IMR-90 (cell line): Measurements from ENCODE around the gene MYO10. TPM values are rescaled to one million over a fixed set of nuclear protein-coding genes. Genes with fewer than 3 reads are reported as not detected.

Source experiments
- ATAC-seq: fragments of 200-7000 bp; cut with Tn5 transposase; 2 replicates; pipeline ENCODE4 v1.9.1; 2020; ENCODE audit warnings: low read depth, mild to moderate bottlenecking, moderate library complexity
- BruUV-seq: library from RNA; stranded (reverse); fragments of 400-500 nt; replicated peaks from 2 replicates; lab custom pipeline; 2021; lab: Mats Ljungman, UMichigan
- CTCF ChIA-PET: fragments of 300-600 bp; formaldehyde crosslinking; extraction: SDS; loops from one replicate; lab custom pipeline; 2021; ENCODE audit warnings: antibody characterized with exemption; lab: Yijun Ruan, JAX
- POLR2A ChIA-PET: fragments of 300-600 bp; sonication (Branson Sonifier 250); formaldehyde crosslinking; loops from one replicate; lab custom pipeline; 2022; ENCODE audit warnings: antibody characterized with exemption; ENCODE audit not compliant: unreplicated experiment; lab: Charles Lee
- DNase-seq: peaks from one replicate; pipeline ENCODE4 v3.0.0; 2013
- H2AFZ ChIP-seq: replicated peaks from 2 replicates; pipeline ENCODE3; 2013; ENCODE audit warnings: low read length, mild to moderate bottlenecking; ENCODE audit not compliant: poor library complexity
- H2AK5ac ChIP-seq: 2 replicates; pipeline ENCODE4 v1.6.1; 2013; ENCODE audit warnings: low read depth, low read length, inconsistent platforms
- H2AK9ac ChIP-seq: replicated peaks from 2 replicates; pipeline ENCODE3; 2013; ENCODE audit warnings: mild to moderate bottlenecking, low read depth, low read length, moderate library complexity; ENCODE audit not compliant: poor library complexity
- H2BK120ac ChIP-seq: 2 replicates; pipeline ENCODE4 v1.6.1; 2013; ENCODE audit warnings: low read depth, low read length, inconsistent platforms
- H2BK15ac ChIP-seq: 3 replicates; pipeline ENCODE4 v1.6.1; 2013; ENCODE audit warnings: low read depth, low read length, inconsistent platforms
- H2BK20ac ChIP-seq: 2 replicates; pipeline ENCODE4 v1.6.1; 2013; ENCODE audit warnings: low read depth, mild to moderate bottlenecking, inconsistent platforms, low read length, moderate library complexity
- H2BK5ac ChIP-seq: 2 replicates; pipeline ENCODE4 v1.6.1; 2013; ENCODE audit warnings: mild to moderate bottlenecking, low read depth, low read length, inconsistent platforms; ENCODE audit not compliant: poor library complexity, severe bottlenecking
- H3K14ac ChIP-seq: replicated peaks from 2 replicates; pipeline ENCODE4 v1.6.1; 2013; ENCODE audit warnings: low read depth, low read length, inconsistent platforms
- H3K18ac ChIP-seq: 2 replicates; pipeline ENCODE4 v1.6.1; 2013; ENCODE audit warnings: low read depth, low read length, control low read depth
- H3K23ac ChIP-seq: 2 replicates; pipeline ENCODE4 v1.6.1; 2013; ENCODE audit warnings: low read depth, low read length, inconsistent platforms
- H3K27ac ChIP-seq: 2 replicates; pipeline ENCODE4 v1.5.1; 2013; ENCODE audit warnings: mild to moderate bottlenecking, control low read depth, low read length; ENCODE audit not compliant: insufficient read depth
- H3K27me3 ChIP-seq: 2 replicates; pipeline ENCODE4 v1.6.1; 2013; ENCODE audit warnings: low read length; ENCODE audit not compliant: control insufficient read depth, insufficient read depth
- H3K36me3 ChIP-seq: 2 replicates; pipeline ENCODE4 v1.6.1; 2013; ENCODE audit warnings: low read length, mixed read lengths; ENCODE audit not compliant: control insufficient read depth, insufficient read depth
- H3K4ac ChIP-seq: 2 replicates; pipeline ENCODE4 v1.6.1; 2013; ENCODE audit warnings: low read depth, low read length, inconsistent platforms
- H3K4me1 ChIP-seq: 2 replicates; pipeline ENCODE4 v1.6.1; 2013; ENCODE audit warnings: low read length, mixed read lengths; ENCODE audit not compliant: control insufficient read depth, insufficient read depth
- H3K4me2 ChIP-seq: 2 replicates; pipeline ENCODE4 v1.6.1; 2013; ENCODE audit warnings: low read depth, mild to moderate bottlenecking, control low read depth, low read length, moderate library complexity
- H3K4me3 ChIP-seq: 2 replicates; pipeline ENCODE4 v1.5.1; 2013; ENCODE audit warnings: low read depth, mild to moderate bottlenecking, control low read depth, low read length, moderate library complexity; ENCODE audit not compliant: insufficient read depth
- H3K56ac ChIP-seq: 2 replicates; pipeline ENCODE4 v1.6.1; 2013; ENCODE audit warnings: low read length, inconsistent platforms; ENCODE audit not compliant: insufficient read depth; ENCODE audit errors: extremely low read depth
- H3K79me1 ChIP-seq, 2 experiments: 2 replicates each; pipeline ENCODE4 v1.6.1; 2013; ENCODE audit warnings: low read length in 2 of 2, inconsistent platforms in 1 of 2, low read depth in 1 of 2
- H3K9ac ChIP-seq: 2 replicates; pipeline ENCODE4 v1.6.1; 2013; ENCODE audit warnings: low read depth, low read length, control low read depth
- H3K9me1 ChIP-seq: 2 replicates; pipeline ENCODE4 v1.6.1; 2013; ENCODE audit warnings: low read length, inconsistent platforms; ENCODE audit not compliant: insufficient read depth
- H3K9me3 ChIP-seq: 2 replicates; pipeline ENCODE4 v1.6.1; 2013; ENCODE audit warnings: low read length; ENCODE audit not compliant: control insufficient read depth, insufficient read depth
- H4K20me1 ChIP-seq: 2 replicates; pipeline ENCODE4 v1.6.1; 2013; ENCODE audit warnings: low read length, inconsistent platforms; ENCODE audit not compliant: insufficient read depth
- H4K5ac ChIP-seq: 2 replicates; pipeline ENCODE4 v1.6.1; 2013; ENCODE audit warnings: mild to moderate bottlenecking, low read depth, low read length, control low read depth
- H4K8ac ChIP-seq, 2 experiments: 2 replicates each; pipeline ENCODE4 v1.6.1; 2013; ENCODE audit warnings: low read depth in 2 of 2, low read length in 2 of 2, control low read depth in 1 of 2, inconsistent platforms in 1 of 2
- H4K91ac ChIP-seq: 2 replicates; pipeline ENCODE4 v1.6.1; 2013; ENCODE audit warnings: low read depth, low read length, inconsistent platforms; ENCODE audit not compliant: insufficient read depth
- BHLHE40 ChIP-seq: fragments of 150-350 bp; IDR thresholded peaks from 2 replicates; pipeline ENCODE4 v1.6.1; 2016; ENCODE audit warnings: mild to moderate bottlenecking, low read depth, low read length
- CEBPB ChIP-seq: IDR thresholded peaks from 2 replicates; pipeline ENCODE4 v1.6.1; 2012; ENCODE audit warnings: low read depth, low read length, improper control_type of control experiment
- CHD1 ChIP-seq: IDR thresholded peaks from 2 replicates; pipeline ENCODE4 v1.6.1; 2012; ENCODE audit warnings: low read depth, low read length, improper control_type of control experiment
- CTCF ChIP-seq: conservative IDR thresholded peaks from 2 replicates; pipeline ENCODE4 v1.5.1; 2012; ENCODE audit warnings: mild to moderate bottlenecking, low read depth, low read length, improper control_type of control experiment
- ELK1 ChIP-seq: fragments of 150-350 bp; IDR thresholded peaks from 2 replicates; pipeline ENCODE4 v1.6.1; 2016; ENCODE audit warnings: low read depth, mild to moderate bottlenecking, low read length, moderate library complexity, borderline replicate concordance
- MAFK ChIP-seq: IDR thresholded peaks from 2 replicates; pipeline ENCODE4 v1.6.1; 2012; ENCODE audit warnings: low read depth, low read length, improper control_type of control experiment
- MAZ ChIP-seq: IDR thresholded peaks from 2 replicates; pipeline ENCODE4 v1.6.1; 2012; ENCODE audit warnings: low read depth, mild to moderate bottlenecking, low read length, improper control_type of control experiment, moderate library complexity, borderline replicate concordance
- MXI1 ChIP-seq: IDR thresholded peaks from 2 replicates; pipeline ENCODE4 v1.6.1; 2012; ENCODE audit warnings: low read depth, mild to moderate bottlenecking, low read length, moderate library complexity, borderline replicate concordance
- NFE2L2 ChIP-seq: fragments of 150-350 bp; IDR thresholded peaks from 2 replicates; pipeline ENCODE4 v1.6.1; 2016; ENCODE audit warnings: low read depth, mild to moderate bottlenecking, low read length
- POLR2A ChIP-seq: IDR thresholded peaks from 2 replicates; pipeline ENCODE4 v1.6.1; 2012; ENCODE audit warnings: mild to moderate bottlenecking, low read depth, low read length
- RAD21 ChIP-seq: IDR thresholded peaks from 2 replicates; pipeline ENCODE4 v1.6.1; 2012; ENCODE audit warnings: low read length, improper control_type of control experiment
- RCOR1 ChIP-seq: IDR thresholded peaks from 2 replicates; pipeline ENCODE4 v1.6.1; 2012; ENCODE audit warnings: mild to moderate bottlenecking, low read length, improper control_type of control experiment; ENCODE audit not compliant: insufficient replicate concordance
- SMC3 ChIP-seq: fragments of 150-350 bp; IDR thresholded peaks from 2 replicates; pipeline ENCODE4 v1.6.1; 2016; ENCODE audit warnings: low read depth, mild to moderate bottlenecking, antibody characterized with exemption, low read length, moderate library complexity
- USF2 ChIP-seq: fragments of 150-350 bp; IDR thresholded peaks from 2 replicates; pipeline ENCODE4 v1.6.1; 2017; ENCODE audit warnings: mild to moderate bottlenecking, antibody characterized with exemption, low read length, low read depth
- WGBS, 2 experiments: methylation state at CpG; one replicate each; pipeline versions ENCODE4 v1.1.5 to v1.1.7; 2013; ENCODE audit warnings: missing lambda C conversion rate in 2 of 2; ENCODE audit not compliant: insufficient read length in 1 of 2; ENCODE audit errors: extremely low coverage in 2 of 2; 5-methylcytosine and 5-hydroxymethylcytosine counted together
- dilution Hi-C: fragments of 300-500 bp; cut with HindIII; formaldehyde crosslinking; loops from one replicate; pipeline ENCODE4 v1.14.3; 2018; ENCODE audit warnings: low sequenced_read_pairs; ENCODE audit not compliant: unreplicated experiment
- in situ Hi-C: fragments of 300-500 bp; cut with MboI; formaldehyde crosslinking; loops from 3 replicates; pipeline ENCODE4 v1.14.3; 2019; ENCODE audit warnings: low sequenced_read_pairs, inconsistent platforms, mixed read lengths
- intact Hi-C: fragments of 100-400 bp; cut with micrococcal nuclease; formaldehyde crosslinking; loops from 2 replicates; pipeline ENCODE4 v1.10.0; 2022
- polyA plus RNA-seq, 3 experiments: library from polyadenylated mRNA; depleted of rRNA; stranded (reverse); fragments of >200 nt; gene quantifications; 2 replicates each; pipeline ENCODE4 v1.2.3, GENCODE V29; 2012; ENCODE audit warnings: low replicate concordance in 1 of 3
- total RNA-seq: library from RNA; depleted of rRNA; stranded (reverse); fragments of >200 nt; gene quantifications from 2 replicates; pipeline ENCODE4 v1.2.3, GENCODE V29; 2012

MYO10 gene
- total and polyA plus RNA-seq, 2 of the 4 experiments (the other 2 are of a cell fraction) = 39.9 to 115 TPM

GRCh38 chr5:16722097-16722495 is 214.0 kb downstream of the MYO10 start:
- Histone ChIP-seq H4K8ac (0 out of 4 replicates have a peak overlapping the region, but pooled peaks of 1 of the 2 experiments have one; percentile 1), H3K18ac (no peak overlapping the region), H3K4ac (no peak overlapping the region), H3K56ac (no peak overlapping the region), H3K27me3 (no peaks in the 10 kb centered on the region), H3K23ac (no peak overlapping the region), H2AK5ac (no peak overlapping the region), H3K9me1 (peaks cover 11% of the 10 kb centered on the region; the same call in 1 of the 2 replicates), H2AK9ac (no peak overlapping the region), H3K4me3 (no peak overlapping the region), H3K79me1 (peaks cover 24 to 63% of the 10 kb centered on the region in 2 experiments), H4K91ac (no peak overlapping the region), H3K27ac (no peak overlapping the region), H3K4me1 (peaks cover 4% of the 10 kb centered on the region; the same call in 1 of the 2 replicates), H2AFZ (no peak overlapping the region), H2BK20ac (no peak overlapping the region), H3K9ac (no peak overlapping the region), H3K14ac (no peak overlapping the region), H2BK120ac (no peak overlapping the region), H3K36me3 (peaks cover 20% of the 10 kb centered on the region), H3K4me2 (no peak overlapping the region), H2BK15ac (no peak overlapping the region), H4K20me1 (peaks cover 29% of the 10 kb centered on the region), H3K9me3 (no peaks in the 10 kb centered on the region), H4K5ac (no peak overlapping the region), H2BK5ac (no peak overlapping the region)
- DNase-seq (no peak), ATAC-seq (no peak)
- in situ Hi-C loops = no loop called here
- ChIA-PET CTCF (no interaction called here), POLR2A (no interaction called here)
- intact Hi-C loops = no loop called here
- TF ChIP-seq MAZ = no peak
- TF ChIP-seq POLR2A = no peak
- TF ChIP-seq BHLHE40 = no peak
- no peak for TF ChIP-seq RCOR1
- TF ChIP-seq NFE2L2 = no peak
- no peak for TF ChIP-seq CHD1
- TF ChIP-seq RAD21 = no peak
- TF ChIP-seq CEBPB = no peak
- TF ChIP-seq MXI1 = no peak
- no peak for TF ChIP-seq USF2
- TF ChIP-seq SMC3 = no peak
- TF ChIP-seq MAFK = no peak
- TF ChIP-seq CTCF = no peak
- TF ChIP-seq ELK1 = no peak
- no TSS peak for BruUV-seq
- 59% methylated on average over 3 of the region's 7 CpGs; no CpG with 5 or more reads in 1 of the 2 experiments for WGBS, 2 experiments
- dilution Hi-C loops = no loop called here
